Measurements from ENCODE around the gene ITGB4.

Gene ITGB4

DNA sequence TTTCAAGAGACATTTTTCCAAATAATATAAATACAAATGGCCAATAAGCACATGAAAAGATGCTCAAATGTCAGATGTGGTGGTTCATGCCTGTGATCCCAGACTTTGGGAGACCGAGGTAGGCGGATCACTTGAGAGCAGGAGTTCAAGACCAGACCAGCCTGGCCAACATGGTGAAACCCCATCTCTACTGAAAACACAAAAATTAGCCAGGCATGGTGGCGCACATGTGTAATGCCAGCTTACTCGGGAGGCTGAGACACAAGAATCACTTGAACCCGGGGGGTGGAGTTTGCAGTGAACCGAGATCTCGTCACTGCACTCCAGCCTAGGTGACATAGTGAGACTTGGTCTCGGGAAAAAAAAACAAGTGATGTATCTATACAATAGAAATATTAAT, 46.6 kb downstream of the ITGB4 start:
- H3K4me3 ChIP-seq (ENCODE audit: low read depth, low read length) = no peak overlapping the region
- TF ChIP-seq, protein P1, sequence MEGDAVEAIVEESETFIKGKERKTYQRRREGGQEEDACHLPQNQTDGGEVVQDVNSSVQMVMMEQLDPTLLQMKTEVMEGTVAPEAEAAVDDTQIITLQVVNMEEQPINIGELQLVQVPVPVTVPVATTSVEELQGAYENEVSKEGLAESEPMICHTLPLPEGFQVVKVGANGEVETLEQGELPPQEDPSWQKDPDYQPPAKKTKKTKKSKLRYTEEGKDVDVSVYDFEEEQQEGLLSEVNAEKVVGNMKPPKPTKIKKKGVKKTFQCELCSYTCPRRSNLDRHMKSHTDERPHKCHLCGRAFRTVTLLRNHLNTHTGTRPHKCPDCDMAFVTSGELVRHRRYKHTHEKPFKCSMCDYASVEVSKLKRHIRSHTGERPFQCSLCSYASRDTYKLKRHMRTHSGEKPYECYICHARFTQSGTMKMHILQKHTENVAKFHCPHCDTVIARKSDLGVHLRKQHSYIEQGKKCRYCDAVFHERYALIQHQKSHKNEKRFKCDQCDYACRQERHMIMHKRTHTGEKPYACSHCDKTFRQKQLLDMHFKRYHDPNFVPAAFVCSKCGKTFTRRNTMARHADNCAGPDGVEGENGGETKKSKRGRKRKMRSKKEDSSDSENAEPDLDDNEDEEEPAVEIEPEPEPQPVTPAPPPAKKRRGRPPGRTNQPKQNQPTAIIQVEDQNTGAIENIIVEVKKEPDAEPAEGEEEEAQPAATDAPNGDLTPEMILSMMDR (conservative IDR thresholded peaks at IDR 0.05; ENCODE audit: low read depth, low read length) = no peak
- DNase-seq (ENCODE audit: low read depth) = no peak

DNA sequence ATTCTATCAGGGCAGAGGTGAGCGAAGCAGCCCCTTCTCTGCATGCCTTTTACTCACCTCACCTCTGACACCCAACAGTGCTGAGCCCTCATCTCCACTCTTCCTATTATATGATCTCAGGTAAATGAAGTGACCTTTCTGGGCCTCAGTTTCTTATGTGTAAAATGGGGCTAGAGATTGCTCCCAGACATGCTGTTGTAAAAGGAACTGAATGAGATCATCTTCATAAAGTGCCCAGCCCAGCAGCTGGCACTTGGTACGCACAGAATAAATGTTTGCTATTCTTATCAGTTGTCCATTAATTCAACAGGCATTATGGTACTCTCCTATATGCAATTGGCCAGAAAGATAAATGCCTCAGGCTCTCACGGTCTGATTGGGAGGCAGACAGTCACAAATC, 48.3 kb downstream of the ITGB4 start:
- no peak overlapping the region for H3K4me3 ChIP-seq (ENCODE audit: low read depth, low read length)
- no peak for DNase-seq (ENCODE audit: low read depth)
- TF ChIP-seq, protein P1 (conservative IDR thresholded peaks at IDR 0.05; ENCODE audit: low read depth, low read length) = no peak

DNA sequence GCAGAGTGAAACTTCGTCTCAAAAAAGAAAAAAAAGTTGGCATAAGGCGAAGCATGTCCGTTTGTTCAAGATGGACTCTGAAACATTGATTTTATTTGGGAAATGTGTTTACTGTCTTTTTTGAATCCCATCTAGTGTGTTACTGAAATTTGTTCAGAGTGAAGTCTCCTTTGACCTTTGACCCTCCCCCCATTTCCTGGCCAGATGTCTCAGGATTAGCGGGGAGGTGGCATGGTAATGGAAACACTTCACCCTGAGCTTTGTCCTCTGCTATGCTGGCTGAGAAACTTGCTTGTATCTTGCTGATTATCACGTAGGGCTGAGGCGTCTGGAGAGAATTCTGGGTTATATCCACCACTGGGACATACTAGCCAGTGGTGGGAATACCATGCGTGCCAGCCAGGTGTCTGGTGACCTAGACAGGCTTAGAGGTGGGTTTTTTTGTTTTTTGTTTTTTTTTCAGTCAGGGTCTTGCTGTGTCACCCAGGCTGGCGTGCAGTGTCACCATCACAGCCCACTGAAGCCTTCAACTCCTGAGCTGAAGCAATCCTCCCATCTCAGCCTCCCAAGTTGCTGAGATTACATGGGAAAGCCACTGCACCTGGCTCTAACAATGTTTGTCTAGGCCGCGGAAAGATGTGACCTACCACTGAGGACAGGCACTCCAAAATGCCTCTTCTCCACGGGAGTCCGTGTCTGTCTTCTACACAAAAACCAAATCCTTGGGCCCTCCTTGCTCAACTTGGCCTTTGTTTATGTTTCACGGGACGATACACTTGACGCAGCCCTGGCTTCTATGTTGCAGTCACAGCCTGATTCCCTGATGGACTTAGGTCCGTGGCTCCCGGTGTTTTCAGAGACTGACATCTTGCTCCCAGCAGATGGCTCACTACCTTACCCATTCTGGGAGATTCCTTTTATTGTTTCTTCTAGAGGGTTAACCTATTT, 50.3 kb downstream of the ITGB4 start:
- TF ChIP-seq, protein P1 (conservative IDR thresholded peaks at IDR 0.05; ENCODE audit: low read depth, low read length) = peak; percentile 43
- peak; percentile 61 for DNase-seq (ENCODE audit: low read depth)
- no peak overlapping the region for H3K4me3 ChIP-seq (ENCODE audit: low read depth, low read length)

DNA sequence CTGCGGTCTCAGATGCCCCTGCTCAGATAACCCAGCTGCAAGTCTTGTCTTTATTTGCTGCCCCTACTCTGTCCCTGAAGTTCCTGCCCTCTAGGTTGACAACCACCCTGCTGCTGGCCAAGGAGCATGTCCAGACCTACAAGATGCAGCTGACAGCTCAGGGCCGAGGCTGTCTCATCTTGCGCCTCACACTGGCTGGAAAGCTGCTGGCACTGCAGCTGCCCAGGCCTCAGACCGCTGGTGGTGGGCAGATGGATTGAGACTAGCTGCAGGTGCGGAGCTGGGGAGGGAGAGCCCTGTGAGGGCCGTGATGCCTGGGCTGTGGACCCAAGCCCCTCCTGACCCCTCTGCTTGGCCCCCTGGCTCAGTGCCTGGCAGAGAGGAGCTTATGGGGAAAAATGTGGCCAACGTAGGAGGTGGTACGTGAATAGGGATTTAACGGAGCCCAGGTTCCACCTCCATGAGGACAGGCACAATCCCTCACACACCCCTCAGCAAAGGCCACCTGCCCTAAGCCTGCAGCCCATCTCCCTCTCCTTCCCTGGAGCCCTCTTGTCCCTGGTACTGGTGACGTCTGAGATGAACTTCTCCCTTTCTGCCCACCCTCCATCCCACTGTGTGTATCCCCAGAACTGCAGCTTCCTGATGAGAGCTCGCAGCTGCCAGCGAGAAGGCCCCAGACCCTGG, 52.0 kb downstream of the ITGB4 start:
- DNase-seq (ENCODE audit: low read depth) = no peak
- TF ChIP-seq, protein P1 (conservative IDR thresholded peaks at IDR 0.05; ENCODE audit: low read depth, low read length) = no peak
- H3K4me3 ChIP-seq (ENCODE audit: low read depth, low read length) = no peak overlapping the region

DNA sequence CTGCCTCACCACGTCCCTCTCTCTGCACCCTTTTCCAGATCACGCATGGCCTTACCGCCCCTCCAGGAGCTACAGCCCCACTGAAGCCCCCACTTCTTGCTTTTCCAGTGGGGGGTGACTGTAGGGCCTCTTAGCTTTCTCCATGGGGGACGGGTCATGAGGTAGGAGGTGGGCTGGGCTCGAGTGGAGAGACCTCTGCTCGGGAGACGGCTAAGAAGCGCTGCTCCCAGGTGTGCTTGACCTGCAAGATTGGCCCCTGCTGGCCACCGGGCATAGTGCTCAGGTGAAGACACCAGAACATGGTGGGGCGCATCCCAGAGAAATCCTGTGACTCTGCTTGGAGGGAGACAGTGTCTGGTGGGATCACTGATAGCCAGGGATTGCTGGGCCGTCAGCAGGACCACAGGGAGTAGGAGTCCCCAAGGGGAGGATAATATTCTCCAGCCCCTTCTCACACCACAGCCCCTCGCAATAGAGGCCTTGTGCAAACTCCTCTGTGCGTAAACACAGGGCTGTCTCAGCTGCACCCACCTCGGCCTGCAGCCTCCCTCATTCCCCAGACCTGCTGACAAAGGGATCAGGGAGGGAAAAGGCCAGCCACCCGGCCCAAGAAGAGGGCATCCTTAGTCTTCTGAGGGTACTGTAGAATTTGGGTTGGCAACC, 52.7 kb downstream of the ITGB4 start:
- no peak for DNase-seq (ENCODE audit: low read depth)
- TF ChIP-seq, protein P1 (conservative IDR thresholded peaks at IDR 0.05; ENCODE audit: low read depth, low read length) = peak; percentile 6
- no peak overlapping the region for H3K4me3 ChIP-seq (ENCODE audit: low read depth, low read length)

DNA sequence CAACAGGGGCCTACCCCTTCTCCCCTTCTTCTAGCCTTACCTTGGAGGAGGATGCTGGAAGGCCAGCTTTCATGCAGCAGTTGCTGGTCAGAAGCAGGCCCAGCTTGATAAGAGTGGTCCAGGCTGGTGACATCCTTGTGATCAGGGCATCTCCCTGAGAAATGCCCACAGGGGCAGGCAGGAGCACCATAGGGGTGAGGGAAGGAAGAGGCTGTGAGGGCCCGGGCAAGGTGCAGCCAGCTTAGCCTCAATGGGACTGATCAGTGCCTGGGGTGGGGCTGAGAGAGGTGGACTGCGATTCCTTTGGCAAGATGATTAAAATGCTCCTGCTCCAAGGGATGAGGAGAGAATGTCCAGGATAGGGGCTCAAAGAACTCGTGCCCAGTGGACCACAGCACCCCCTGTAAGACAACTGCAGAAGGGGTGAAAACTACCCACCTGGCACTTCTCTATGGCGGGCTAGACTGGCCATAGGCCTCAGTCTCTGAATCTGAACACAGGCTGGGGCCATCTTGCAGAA, 53.3 kb downstream of the ITGB4 start:
- H3K4me3 ChIP-seq (ENCODE audit: low read depth, low read length) = no peak overlapping the region
- no peak for DNase-seq (ENCODE audit: low read depth)
- TF ChIP-seq, protein P1 (conservative IDR thresholded peaks at IDR 0.05; ENCODE audit: low read depth, low read length) = no peak
